Measurements from ENCODE around the gene POLR2C. TPM values are rescaled to one million over a fixed set of nuclear protein-coding genes. Genes with fewer than 3 reads are reported as not detected.
A peak's percentile ranks its signal among the peaks of the same experiment; 100 is the strongest.

POLR2C gene
- total RNA-seq, 4 donors from 2014 or later = 82.4 to 89.4 (median 85.4) TPM

DNA sequence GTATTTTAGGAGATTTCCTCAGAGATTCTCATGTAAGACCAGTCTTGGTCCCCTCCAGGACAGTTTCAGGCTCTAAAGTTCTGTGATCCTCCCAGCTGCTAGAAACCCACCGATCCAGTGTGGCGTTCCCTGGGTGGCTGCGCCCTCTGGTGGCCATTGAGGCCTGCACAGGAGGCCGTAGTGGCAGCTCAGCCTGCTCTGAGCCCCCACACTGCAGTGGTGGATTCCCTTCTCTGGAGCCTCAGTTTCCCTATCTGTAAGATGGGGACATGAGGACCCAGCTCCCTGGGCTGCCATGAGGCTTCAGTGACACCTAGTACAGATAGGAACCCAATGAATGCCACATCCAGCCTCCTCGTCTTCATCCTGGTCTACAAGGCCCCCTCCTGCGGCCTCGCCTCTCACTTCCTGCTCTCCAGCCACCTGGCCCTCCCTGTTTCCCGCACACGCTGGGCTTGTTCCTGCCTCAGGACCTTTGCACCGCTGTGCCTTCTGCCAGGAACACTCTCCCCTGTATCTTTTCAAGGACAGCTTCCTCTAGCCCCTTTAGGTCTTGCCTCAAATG lies 57.4 kb downstream of the POLR2C start:
- ATAC-seq (ENCODE audit: low FRiP score) (peak; percentile 86), DNase-seq (ENCODE audit: low spot score) (peak; percentile 65)
- TF ChIP-seq, protein P1, sequence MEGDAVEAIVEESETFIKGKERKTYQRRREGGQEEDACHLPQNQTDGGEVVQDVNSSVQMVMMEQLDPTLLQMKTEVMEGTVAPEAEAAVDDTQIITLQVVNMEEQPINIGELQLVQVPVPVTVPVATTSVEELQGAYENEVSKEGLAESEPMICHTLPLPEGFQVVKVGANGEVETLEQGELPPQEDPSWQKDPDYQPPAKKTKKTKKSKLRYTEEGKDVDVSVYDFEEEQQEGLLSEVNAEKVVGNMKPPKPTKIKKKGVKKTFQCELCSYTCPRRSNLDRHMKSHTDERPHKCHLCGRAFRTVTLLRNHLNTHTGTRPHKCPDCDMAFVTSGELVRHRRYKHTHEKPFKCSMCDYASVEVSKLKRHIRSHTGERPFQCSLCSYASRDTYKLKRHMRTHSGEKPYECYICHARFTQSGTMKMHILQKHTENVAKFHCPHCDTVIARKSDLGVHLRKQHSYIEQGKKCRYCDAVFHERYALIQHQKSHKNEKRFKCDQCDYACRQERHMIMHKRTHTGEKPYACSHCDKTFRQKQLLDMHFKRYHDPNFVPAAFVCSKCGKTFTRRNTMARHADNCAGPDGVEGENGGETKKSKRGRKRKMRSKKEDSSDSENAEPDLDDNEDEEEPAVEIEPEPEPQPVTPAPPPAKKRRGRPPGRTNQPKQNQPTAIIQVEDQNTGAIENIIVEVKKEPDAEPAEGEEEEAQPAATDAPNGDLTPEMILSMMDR (IDR thresholded peaks at IDR 0.05) = peak in 2 of 3 donors; percentile 41 to 56

Other genes with a start within 250 kb of the POLR2C start
- 10 to 100 TPM; 48.8 to 67.3 (median 65.0) TPM for gene ARL2BP, start 217.4 kb upstream of the POLR2C start, total RNA-seq
- gene PLLP, start 178.0 kb upstream of the POLR2C start, total RNA-seq = 10 to 100 TPM in 3 of 4 donors, 1 to 10 TPM in 1; 9.0 to 49.1 (median 12.2) TPM
- 1 to 10 TPM in 1 of 4 donors, not detected in 3; 6.7 TPM for gene CCL22, start 103.9 kb upstream of the POLR2C start, total RNA-seq
- 10 to 100 TPM in 2 of 4 donors, 1 to 10 TPM in 2; 7.1 to 59.7 (median 11.9) TPM for gene CX3CL1, start 90.2 kb upstream of the POLR2C start, total RNA-seq
- not detected for gene CCL17, start 57.9 kb upstream of the POLR2C start, total RNA-seq
- gene CIAPIN1, start 15.3 kb upstream of the POLR2C start, total RNA-seq = 10 to 100 TPM; 26.4 to 37.2 (median 32.4) TPM
- 10 to 100 TPM; 30.6 to 60.5 (median 44.7) TPM for gene COQ9, start 15.2 kb upstream of the POLR2C start, total RNA-seq
- 10 to 100 TPM in 3 of 4 donors, 1 to 10 TPM in 1; 5.9 to 36.3 (median 12.9) TPM for gene DOK4, start 23.8 kb downstream of the POLR2C start, total RNA-seq
- 1 to 10 TPM; 3.5 to 9.8 (median 7.8) TPM for gene CCDC102A, start 73.9 kb downstream of the POLR2C start, total RNA-seq
- gene ADGRG5, start 80.0 kb downstream of the POLR2C start, total RNA-seq = under 1 TPM in 2 of 4 donors, not detected in 2; 0.31 to 0.37 TPM
- 10 to 100 TPM; 15.3 to 99.1 (median 70.5) TPM for gene ADGRG1, start 166.0 kb downstream of the POLR2C start, total RNA-seq
- gene ADGRG3, start 205.6 kb downstream of the POLR2C start, total RNA-seq = 10 to 100 TPM in 1 of 4 donors, 1 to 10 TPM in 3; 2.3 to 17.7 (median 4.4) TPM
- under 1 TPM in 1 of 4 donors, not detected in 3; 0.65 TPM for gene DRC7, start 232.1 kb downstream of the POLR2C start, total RNA-seq